GM18498 (cell line): ENCODE results near the gene MCFD2.

Experiments
- ATAC-seq: cut with Tn5 transposase; IDR thresholded peaks from one replicate; pipeline ENCODE4 v1.9.1; 2021; ENCODE audit warnings: mild to moderate bottlenecking, moderate library complexity; ENCODE audit not compliant: unreplicated experiment

The MCFD2 gene

GRCh38 chr2:46939626-46940359, 24.2 kb upstream of the MCFD2 start:
- ATAC-seq, result no peak

GRCh38 chr2:46937471-46937901, 21.9 kb upstream of the MCFD2 start:
- ATAC-seq, result no peak

GRCh38 chr2:46936566-46936965, 21.0 kb upstream of the MCFD2 start:
- ATAC-seq, result no peak

DNA sequence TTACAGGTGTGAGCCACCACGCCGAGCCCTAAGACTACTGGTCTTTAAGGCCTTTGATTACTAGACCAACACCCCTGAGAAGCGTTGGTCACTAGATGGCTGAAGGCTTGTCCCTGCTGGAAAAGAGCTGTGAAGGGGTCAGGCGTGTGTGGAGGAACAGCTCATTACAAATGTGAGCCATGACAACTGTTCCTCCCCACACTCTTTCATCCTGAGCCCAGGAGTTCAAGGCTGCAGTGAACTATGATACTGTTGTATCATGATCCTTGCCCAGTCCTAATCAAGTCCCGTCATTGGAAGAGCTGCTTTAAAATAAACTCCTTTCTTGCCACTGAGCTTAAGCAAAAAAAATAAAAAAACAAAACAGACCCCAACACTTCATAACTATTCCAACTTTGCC, 19.5 kb upstream of the MCFD2 start:
- no peak for ATAC-seq

- ATAC-seq, result no peak
These were observed 14.0 kb upstream of the MCFD2 start for GRCh38 chr2:46929612-46930011.

DNA sequence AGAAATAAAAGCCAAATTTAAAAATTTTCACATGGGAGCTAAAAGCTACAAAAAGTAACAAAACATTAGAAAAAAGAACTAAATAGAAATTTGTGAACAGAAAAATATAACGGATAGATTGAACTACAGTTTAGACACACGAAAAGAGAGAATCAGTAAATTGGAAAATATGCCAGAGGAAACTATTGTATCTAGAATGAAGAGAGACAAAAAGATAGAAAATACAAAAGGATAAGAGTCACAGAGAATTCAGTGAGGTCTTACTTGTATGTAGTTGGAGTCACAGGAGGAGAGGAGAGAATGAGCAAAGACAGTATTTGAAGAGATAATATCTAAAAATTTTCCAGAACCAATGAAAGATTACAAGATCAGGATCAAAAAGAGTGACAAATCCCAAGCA, 11.3 kb upstream of the MCFD2 start:
- no peak for ATAC-seq

DNA sequence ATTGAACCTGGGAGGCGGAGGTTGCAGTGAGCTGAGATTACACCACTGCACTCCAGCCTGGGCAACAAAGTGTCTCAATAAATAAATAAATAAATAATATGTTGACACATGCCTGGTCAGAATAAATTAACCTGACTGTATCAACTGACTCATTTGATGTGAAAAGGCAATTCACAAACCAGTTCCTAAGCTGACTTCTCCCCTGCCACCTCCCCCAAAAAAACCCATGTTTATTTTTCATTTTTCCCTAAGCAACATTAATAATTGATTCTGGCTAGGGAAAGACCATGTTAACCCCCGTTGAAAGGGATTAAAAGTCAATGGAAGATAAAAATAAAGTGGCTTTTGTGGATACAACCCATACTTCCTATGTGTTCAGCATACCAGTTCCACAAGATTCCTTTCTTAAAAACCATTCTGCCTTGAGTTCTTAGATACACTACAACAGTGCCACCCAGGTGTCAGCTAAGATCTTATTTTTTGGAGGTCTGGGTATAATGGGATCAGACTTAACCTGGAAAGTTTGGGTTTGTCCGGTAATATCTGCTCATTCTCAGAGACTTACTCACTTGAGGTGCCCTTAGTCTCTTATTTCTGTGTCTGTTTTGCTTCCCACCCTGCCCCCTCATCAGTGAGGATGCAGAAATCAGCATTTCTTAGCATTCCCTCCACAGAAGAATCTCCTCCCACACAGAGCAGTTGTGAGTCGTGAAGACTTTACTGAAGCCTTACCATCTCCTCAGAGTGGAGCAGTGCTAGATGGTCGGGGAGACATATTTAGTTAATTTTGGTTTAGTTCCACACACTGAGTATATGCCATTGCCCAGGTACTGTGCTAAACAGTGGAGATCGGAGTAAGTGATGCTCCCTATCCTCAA, 10.1 kb upstream of the MCFD2 start:
- no peak for ATAC-seq

DNA sequence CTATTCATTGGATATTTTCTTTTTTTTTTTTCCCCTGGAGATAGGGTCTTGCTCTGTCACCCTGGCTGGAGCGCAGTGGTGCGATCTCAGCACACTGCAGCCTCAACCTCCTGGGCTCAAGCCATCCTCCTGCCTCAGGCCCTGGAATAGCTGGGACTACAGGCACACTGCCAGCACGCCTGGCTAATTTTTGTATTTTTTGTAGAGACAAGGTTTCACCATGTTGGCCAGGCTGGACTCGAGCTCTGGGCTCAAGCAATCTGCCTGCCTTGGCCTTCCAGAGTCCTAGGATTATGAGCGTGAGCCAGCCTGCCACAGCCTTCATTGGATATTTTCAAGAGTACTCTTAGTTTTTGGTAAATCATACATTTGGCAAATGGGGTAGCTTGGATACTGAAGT, 9.0 kb upstream of the MCFD2 start:
- ATAC-seq, result no peak

- ATAC-seq, result no peak
These were observed 8.4 kb upstream of the MCFD2 start for GRCh38 chr2:46924038-46924437.

GRCh38 chr2:46923041-46923528, 7.5 kb upstream of the MCFD2 start:
- ATAC-seq, result no peak

DNA sequence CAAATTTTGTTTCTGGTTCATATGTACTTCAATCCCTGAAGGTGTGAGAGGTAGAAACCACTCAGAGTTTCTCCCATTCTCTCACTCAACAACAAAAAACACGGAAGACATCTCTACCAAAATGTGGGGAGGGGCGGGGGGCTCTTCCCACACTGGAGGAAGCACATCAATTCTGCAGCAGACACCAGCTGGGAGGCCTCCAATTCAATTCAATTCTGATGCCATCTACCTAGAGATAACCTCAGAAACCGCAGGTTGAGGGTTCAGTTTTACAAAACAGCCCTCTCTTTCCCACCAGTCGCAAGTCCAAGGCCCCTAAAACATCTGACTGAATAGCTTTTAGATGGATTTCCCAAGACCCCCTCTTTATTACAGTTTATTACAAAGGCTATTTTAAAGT, 7.0 kb upstream of the MCFD2 start:
- ATAC-seq, result no peak

DNA sequence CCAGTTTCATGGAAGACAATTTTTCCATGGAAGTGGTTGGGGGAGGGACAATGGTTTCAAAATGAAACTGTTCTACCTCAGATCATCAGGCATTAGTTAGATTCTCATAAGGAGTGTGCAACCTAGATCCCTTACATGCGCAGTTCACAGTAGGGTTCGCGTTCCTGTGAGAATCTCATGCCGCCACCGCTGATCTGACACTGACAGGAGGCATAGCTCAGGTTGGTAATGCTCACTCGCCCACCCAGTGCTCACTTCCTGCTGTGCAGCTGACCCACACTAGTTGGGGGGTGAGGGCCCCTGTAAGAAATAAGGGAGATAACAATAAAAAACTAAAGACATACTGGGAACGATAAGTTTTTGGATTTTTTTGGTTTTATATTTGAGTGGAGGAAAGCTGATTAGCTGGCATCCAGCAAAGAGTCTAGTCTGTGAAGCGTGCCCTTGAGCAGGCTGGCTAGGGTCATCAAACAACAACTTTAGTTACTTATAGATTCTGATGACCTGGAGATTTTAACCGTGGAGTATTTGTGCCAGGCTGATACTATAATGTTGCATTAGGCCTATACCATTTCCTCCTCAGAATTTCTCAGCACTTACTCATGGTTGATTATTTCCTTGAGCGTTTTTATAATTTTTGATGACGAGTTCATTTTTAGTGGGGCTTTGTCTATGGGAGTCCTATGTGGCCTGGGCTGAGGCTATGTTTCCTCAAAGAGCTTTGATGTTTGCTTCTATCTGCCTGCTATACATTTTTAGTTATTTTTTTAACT, 6.3 kb upstream of the MCFD2 start:
- no peak for ATAC-seq

- ATAC-seq, result no peak
These were observed 2.0 kb upstream of the MCFD2 start for GRCh38 chr2:46917628-46918027.

GRCh38 chr2:46915811-46916630, 415 bp upstream of the MCFD2 start:
- ATAC-seq, result peak; percentile 87

- ATAC-seq, result no peak
These were observed 902 bp downstream of the MCFD2 start for GRCh38 chr2:46914578-46915230.

DNA sequence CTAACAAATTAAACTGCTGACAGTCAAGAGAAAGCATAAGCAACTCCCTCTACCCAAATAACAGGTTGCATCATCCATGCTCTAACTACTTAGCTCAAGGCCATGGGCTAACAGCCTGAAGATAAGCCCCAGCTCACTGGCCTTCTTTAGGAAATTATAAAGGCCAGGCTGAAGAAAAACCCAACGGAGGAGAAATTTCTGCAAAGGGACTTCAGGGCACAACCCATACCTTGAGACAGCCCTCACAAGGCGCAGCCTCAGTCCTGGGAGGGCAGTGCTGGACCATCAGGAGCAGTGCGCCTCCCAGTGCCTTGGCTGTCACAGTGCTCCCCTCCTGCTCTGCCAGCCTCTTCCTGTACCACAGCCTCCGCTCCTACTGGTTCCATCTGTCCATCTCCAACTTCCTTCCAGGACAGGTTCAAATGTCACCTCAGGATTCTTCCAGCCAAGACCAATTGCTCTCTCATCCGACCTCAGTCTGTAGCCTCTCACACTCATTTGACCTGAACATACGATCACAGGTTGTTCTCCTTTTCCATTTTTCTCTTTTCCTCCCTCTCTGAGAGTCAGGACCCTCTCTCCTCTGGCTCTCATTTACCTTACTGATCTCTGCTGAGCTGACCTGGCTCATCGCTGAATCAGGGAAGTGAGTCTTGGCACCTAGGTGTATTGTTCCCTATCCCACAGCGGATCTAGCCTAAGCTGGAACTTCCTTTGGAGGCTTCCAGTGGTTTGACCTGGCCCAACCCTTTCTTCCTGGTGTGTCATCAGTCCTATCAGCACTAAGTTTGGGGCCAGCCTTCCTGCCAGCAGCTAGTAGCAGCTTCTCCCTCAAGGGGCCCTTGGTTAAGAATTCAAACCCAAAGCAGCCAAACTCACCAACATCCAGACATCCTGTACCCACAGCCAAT, 1.9 kb downstream of the MCFD2 start:
- no peak for ATAC-seq

DNA sequence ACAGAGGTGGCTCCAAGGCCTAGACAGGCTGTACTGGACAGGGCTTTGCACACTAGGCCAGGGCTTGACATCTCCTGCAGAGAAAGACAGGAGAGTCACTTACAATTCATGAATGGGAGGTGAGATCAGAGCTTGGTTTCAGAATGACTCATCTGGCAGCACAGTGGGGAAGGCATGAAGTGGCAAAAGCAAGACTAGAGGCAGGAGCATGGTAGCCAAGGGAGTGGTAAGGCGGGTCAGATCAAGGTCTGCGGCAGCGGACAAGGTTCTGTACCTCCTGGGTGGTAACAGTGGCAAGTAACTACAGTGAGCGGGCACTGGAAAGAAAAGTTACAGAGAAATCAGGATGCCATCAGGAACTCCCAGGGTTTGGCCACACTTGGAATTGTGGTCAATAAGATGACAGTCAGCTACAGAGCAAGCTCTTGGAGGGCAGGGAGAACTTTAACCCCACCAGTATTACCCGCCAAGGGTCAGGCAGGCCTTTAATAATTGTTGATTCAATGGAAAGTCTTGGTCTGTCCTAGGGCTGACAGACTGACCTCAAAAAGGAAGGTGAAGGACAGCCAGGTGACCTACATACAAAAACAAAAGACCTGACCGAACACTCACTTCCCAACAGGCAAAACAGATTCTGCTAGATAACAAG, 5.7 kb downstream of the MCFD2 start:
- peak; percentile 95 for ATAC-seq

DNA sequence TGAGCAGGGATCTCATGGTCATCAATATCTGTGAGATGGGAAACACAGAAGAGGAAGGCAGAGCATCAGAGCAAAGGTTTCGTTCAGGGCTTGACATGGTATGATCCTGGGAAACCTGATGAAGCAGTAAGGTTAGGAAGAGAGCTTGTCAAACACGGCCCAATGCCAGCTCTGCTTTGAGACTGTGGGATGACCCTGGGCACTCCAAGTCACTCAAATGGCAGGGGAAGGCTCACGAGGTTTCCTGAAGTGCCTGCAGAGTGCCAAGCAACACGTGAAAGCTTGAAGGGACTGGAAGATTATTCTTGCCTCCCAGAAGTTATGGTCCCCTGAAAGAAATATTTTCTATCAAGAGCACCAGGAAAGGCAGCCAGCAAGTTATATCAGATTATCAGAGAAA, 6.5 kb downstream of the MCFD2 start:
- ATAC-seq, result no peak
